ENCODE measurements around the gene NSMCE1. TPM values are rescaled to one million over a fixed set of nuclear protein-coding genes. Genes with fewer than 3 reads are reported as not detected.

NSMCE1 gene
- total RNA-seq, 1 donor from 2014 or later = 21.2 TPM

GRCh38 chr16:27246439-27246838, 22.1 kb downstream of the NSMCE1 start:
- DNase-seq (ENCODE audit: low spot score) = no peak
- peaks cover 65% of the 10 kb centered on the region for H3K4me1 Mint-ChIP-seq (ENCODE audit: low read depth)
- no peaks in the 10 kb centered on the region for H3K9me3 Mint-ChIP-seq (ENCODE audit: low read depth)
- H3K27ac Mint-ChIP-seq (ENCODE audit: unreplicated experiment) = no peak overlapping the region
- TF ChIP-seq CTCF (IDR thresholded peaks at IDR 0.05) = no peak
- no peak overlapping the region for H3K4me3 Mint-ChIP-seq (ENCODE audit: unreplicated experiment)
- H3K27me3 Mint-ChIP-seq (ENCODE audit: low read depth) = no peaks in the 10 kb centered on the region
- no peaks in the 10 kb centered on the region for H3K36me3 Mint-ChIP-seq (ENCODE audit: low read depth)

GRCh38 chr16:27245276-27246172, 23.0 kb downstream of the NSMCE1 start:
- Mint-ChIP-seq H3K36me3 (ENCODE audit: low read depth) (no peaks in the 10 kb centered on the region), H3K4me1 (ENCODE audit: low read depth) (peaks cover 71% of the 10 kb centered on the region), H3K9me3 (ENCODE audit: low read depth) (no peaks in the 10 kb centered on the region), H3K4me3 (ENCODE audit: unreplicated experiment) (no peak overlapping the region), H3K27ac (ENCODE audit: unreplicated experiment) (peak overlapping the region; percentile 99), H3K27me3 (ENCODE audit: low read depth) (no peaks in the 10 kb centered on the region)
- DNase-seq (ENCODE audit: low spot score) = no peak
- no peak for TF ChIP-seq CTCF (IDR thresholded peaks at IDR 0.05)

GRCh38 chr16:27244363-27244755, 24.2 kb downstream of the NSMCE1 start:
- no peak for TF ChIP-seq CTCF (IDR thresholded peaks at IDR 0.05)
- Mint-ChIP-seq H3K27me3 (ENCODE audit: low read depth) (no peaks in the 10 kb centered on the region), H3K4me3 (ENCODE audit: unreplicated experiment) (peak overlapping the region; percentile 3), H3K36me3 (ENCODE audit: low read depth) (no peaks in the 10 kb centered on the region), H3K27ac (ENCODE audit: unreplicated experiment) (peak overlapping the region; percentile 99), H3K9me3 (ENCODE audit: low read depth) (no peaks in the 10 kb centered on the region), H3K4me1 (ENCODE audit: low read depth) (peaks cover 66% of the 10 kb centered on the region)
- no peak for DNase-seq (ENCODE audit: low spot score)

GRCh38 chr16:27243725-27244362, 24.7 kb downstream of the NSMCE1 start:
- Mint-ChIP-seq H3K9me3 (ENCODE audit: low read depth) (no peaks in the 10 kb centered on the region), H3K4me3 (ENCODE audit: unreplicated experiment) (peak overlapping the region; percentile 12)
- TF ChIP-seq CTCF (IDR thresholded peaks at IDR 0.05) = no peak

GRCh38 chr16:27242868-27243590, 25.5 kb downstream of the NSMCE1 start:
- Mint-ChIP-seq H3K4me3 (ENCODE audit: unreplicated experiment) (peak overlapping the region; percentile 60), H3K27ac (ENCODE audit: unreplicated experiment) (peak overlapping the region; percentile 99), H3K36me3 (ENCODE audit: low read depth) (no peaks in the 10 kb centered on the region), H3K27me3 (ENCODE audit: low read depth) (no peaks in the 10 kb centered on the region), H3K9me3 (ENCODE audit: low read depth) (no peaks in the 10 kb centered on the region), H3K4me1 (ENCODE audit: low read depth) (peaks cover 69% of the 10 kb centered on the region)
- TF ChIP-seq CTCF (IDR thresholded peaks at IDR 0.05) = peak; percentile 41
- peak; percentile 92 for DNase-seq (ENCODE audit: low spot score)

More at GRCh38 chr16:27243725-27244362, 24.7 kb downstream of the NSMCE1 start:
- Mint-ChIP-seq H3K27me3 (ENCODE audit: low read depth) (no peaks in the 10 kb centered on the region), H3K4me1 (ENCODE audit: low read depth) (peaks cover 65% of the 10 kb centered on the region), H3K36me3 (ENCODE audit: low read depth) (no peaks in the 10 kb centered on the region), H3K27ac (ENCODE audit: unreplicated experiment) (peak overlapping the region; percentile 99)
- no peak for DNase-seq (ENCODE audit: low spot score)
